Brain microvascular endothelial cell (primary cell): Measurements from ENCODE around the gene OLAH.

Experiments
- DNase-seq: peaks from one replicate; pipeline ENCODE4 v3.0.0-alpha.2; 2020
- H3K27ac ChIP-seq: fragments of 250-450 bp; sonication (Bioruptor Pico); 2 replicates; pipeline ENCODE4 v1.5.1; 2020; ENCODE audit warnings: mild to moderate bottlenecking, moderate library complexity
- H3K27me3 ChIP-seq: fragments of 250-450 bp; sonication (Bioruptor Pico); replicated peaks from 2 replicates; pipeline ENCODE4 v1.5.1; 2020; ENCODE audit warnings: mild to moderate bottlenecking
- H3K36me3 ChIP-seq: fragments of 250-450 bp; sonication (Bioruptor Pico); replicated peaks from 2 replicates; pipeline ENCODE4 v1.5.1; 2020; ENCODE audit warnings: mild to moderate bottlenecking
- H3K4me3 ChIP-seq: 2 replicates; pipeline ENCODE4 v1.5.1; 2011; ENCODE audit warnings: low read depth, mild to moderate bottlenecking, control low read depth, low read length, moderate library complexity
- CTCF ChIP-seq: IDR thresholded peaks from 2 replicates; pipeline ENCODE4 v1.5.1; 2011; ENCODE audit warnings: low read depth, mild to moderate bottlenecking, moderate library complexity, low read length, control low read depth, inconsistent platforms; ENCODE audit errors: missing control alignments
- in situ Hi-C: cut with HindIII; loops from 2 replicates; pipeline ENCODE4 v1.10.0; 2017; ENCODE audit warnings: low sequenced_read_pairs, low pct_ligation_motif_present

Gene OLAH

GRCh38 chr10:15096661-15097010, 52.9 kb downstream of the OLAH start:
- Histone ChIP-seq H3K36me3 (no peaks in the 10 kb centered on the region), H3K27ac (peak overlapping the region; percentile 89), H3K27me3 (no peaks in the 10 kb centered on the region), H3K4me3 (peak overlapping the region; percentile 84)
- no peak for TF ChIP-seq CTCF
- in situ Hi-C loops, result no loop called here
- no peak for DNase-seq

GRCh38 chr10:15097011-15097812, 53.5 kb downstream of the OLAH start, which contains the start of gene RPP38:
TSS of gene RPP38 (plus strand) at chr10:15097355. CDS start at chr10:15103315, 5,960 bp downstream.
- TF ChIP-seq CTCF, result no peak
- peak; percentile 95 for DNase-seq
- in situ Hi-C loops, result no loop called here
- Histone ChIP-seq H3K27ac (peak within 1 kb of the TSS; percentile 89), H3K27me3 (no peaks in the 10 kb centered on the region), H3K36me3 (peaks cover under 1% of the 10 kb centered on the region), H3K4me3 (peak within 1 kb of the TSS; percentile 84)

- in situ Hi-C loops, result no loop called here
- Histone ChIP-seq H3K4me3 (no peak overlapping the region), H3K36me3 (peaks cover 21% of the 10 kb centered on the region), H3K27ac (no peak overlapping the region), H3K27me3 (no peaks in the 10 kb centered on the region)
- DNase-seq, result no peak
- no peak for TF ChIP-seq CTCF
These were observed 56.1 kb downstream of the OLAH start for GRCh38 chr10:15099886-15100285.

GRCh38 chr10:15103513-15103912, 59.8 kb downstream of the OLAH start:
- no peak for DNase-seq
- H3K27ac ChIP-seq, result no peak overlapping the region
- in situ Hi-C loops, result no loop called here
- H3K4me3 ChIP-seq, result no peak overlapping the region
- H3K27me3 ChIP-seq, result no peaks in the 10 kb centered on the region
- H3K36me3 ChIP-seq, result peaks cover 45% of the 10 kb centered on the region
- TF ChIP-seq CTCF, result no peak

- peak; percentile 83 for DNase-seq
- in situ Hi-C loops, result no loop called here
- TF ChIP-seq CTCF, result peak; percentile 98
These were observed 62.7 kb downstream of the OLAH start for GRCh38 chr10:15106352-15107013.

More at GRCh38 chr10:15106352-15107013, 62.7 kb downstream of the OLAH start:
- Histone ChIP-seq H3K27me3 (no peaks in the 10 kb centered on the region), H3K27ac (no peak overlapping the region), H3K4me3 (no peak overlapping the region), H3K36me3 (peaks cover 56% of the 10 kb centered on the region)
